Kidney (tissue), 14 donors: Measurements from ENCODE around the gene CUEDC1. TPM values are rescaled to one million over a fixed set of nuclear protein-coding genes. Genes with fewer than 3 reads are reported as not detected.

Source experiments
- DNase-seq, 5 donors: peaks; one replicate each; pipeline ENCODE4 v3.0.0-alpha.2; 2013 to 2020
- FAIRE-seq: peaks from 2 replicates; lab custom pipeline; 2012; peaks lifted over from hg19 to GRCh38; lab: Jason Lieb, UNC
- H3K27ac ChIP-seq, 2 donors: one replicate each; pipeline ENCODE4 v1.7.0; 2013; ENCODE audit warnings: low read depth in 2 of 2, low read length in 2 of 2, inconsistent platforms in 1 of 2
- H3K27me3 ChIP-seq: one replicate; pipeline ENCODE4 v1.7.1; 2013; ENCODE audit warnings: low read length, inconsistent platforms; ENCODE audit not compliant: control insufficient read depth, insufficient read depth
- H3K36me3 ChIP-seq, 3 donors: one replicate each; pipeline versions ENCODE4 v1.7.0 to v1.7.1; 2013; ENCODE audit warnings: low read length in 3 of 3, control low read depth in 1 of 3, inconsistent platforms in 1 of 3; ENCODE audit not compliant: insufficient read depth in 3 of 3, control insufficient read depth in 2 of 3
- H3K4me1 ChIP-seq, 3 donors: one replicate each; pipeline versions ENCODE4 v1.7.0 to v1.7.1; 2013; ENCODE audit warnings: low read length in 3 of 3, inconsistent platforms in 1 of 3, low read depth in 1 of 3; ENCODE audit not compliant: control insufficient read depth in 2 of 3, insufficient read depth in 2 of 3
- H3K4me3 ChIP-seq, 3 donors: one replicate each; pipeline versions ENCODE4 v1.7.0 to v1.8.1; 2013; ENCODE audit warnings: low read length in 3 of 3, control low read depth in 1 of 3, inconsistent platforms in 1 of 3
- H3K9ac ChIP-seq, 3 donors: one replicate each; pipeline versions ENCODE4 v1.7.0 to v1.7.1; 2013; ENCODE audit warnings: low read length in 3 of 3, control low read depth in 1 of 3, inconsistent platforms in 1 of 3
- H3K9me3 ChIP-seq, 3 donors: one replicate each; pipeline versions ENCODE4 v1.7.0 to v1.7.1; 2013; ENCODE audit warnings: low read length in 3 of 3, control low read depth in 1 of 3, inconsistent platforms in 1 of 3; ENCODE audit not compliant: control insufficient read depth in 2 of 3, insufficient read depth in 1 of 3
- CTCF ChIP-seq: IDR thresholded peaks from 3 replicates; pipeline ENCODE4 v1.5.1; 2012; ENCODE audit warnings: mild to moderate bottlenecking, moderate library complexity, borderline replicate concordance; ENCODE audit not compliant: insufficient read depth; ENCODE audit errors: extremely low read depth
- intact Hi-C: fragments of 100-400 bp; cut with DNase I; formaldehyde crosslinking; loops from one replicate; pipeline ENCODE4 v1.11.1; 2022
- polyA plus RNA-seq: library from polyadenylated mRNA; stranded (reverse); fragments of 350-450 nt; fragmentation: Illumina TruSeq; extraction: RNeasy Lipid Tissue Mini Kit (QIAGEN cat#74804); gene quantifications from one replicate; pipeline ENCODE4 v1.2.3, GENCODE V29; 2014; ENCODE audit warnings: low read depth, low replicate concordance; ENCODE audit not compliant: insufficient read depth
- total RNA-seq: library from RNA; stranded (reverse); fragmentation: NEBNext Ultra II Directional; extraction: Animal tissue kit (Norgen Biotek cat#: 25700); gene quantifications from one replicate; pipeline ENCODE4 v1.2.1, GENCODE V29; 2021
- donor health status: control.
- donor health status: control.
- donor health status: control.
- donor health status: control.
- donor health status: control.
- donor health status: DM: yes; HTN: yes; CAD: no.
- donor health status: Normal renal cell carcinoma (clear cell type).

Gene CUEDC1
- total and polyA plus RNA-seq, 2 donors from 2014 or later = 33.0 to 52.3 TPM

GRCh38 chr17:57892820-57893595, 62.2 kb downstream of the CUEDC1 start:
- DNase-seq (peak; percentile 82 to 94 (median 83)), FAIRE-seq (no peak)
- H3K4me1 ChIP-seq = peaks cover 3 to 53% (median 46%) of the 10 kb centered on the region in 3 donors
- H3K9me3 ChIP-seq = no peaks in the 10 kb centered on the region
- no peaks in the 10 kb centered on the region for H3K36me3 ChIP-seq
- peak overlapping the region in 2 of 3 donors; percentile 65 to 76 for H3K9ac ChIP-seq
- intact Hi-C loops = no loop called here
- H3K4me3 ChIP-seq = peak overlapping the region in 1 of 3 donors; percentile 37
- no peak for TF ChIP-seq CTCF
- H3K27ac ChIP-seq = peak overlapping the region; percentile 90 to 98
- H3K27me3 ChIP-seq = no peaks in the 10 kb centered on the region

- TF ChIP-seq CTCF = peak; percentile 97
- H3K9me3 ChIP-seq = no peaks in the 10 kb centered on the region
- peak overlapping the region; percentile 90 to 98 for H3K27ac ChIP-seq
- intact Hi-C loops = no loop called here
- H3K36me3 ChIP-seq = no peaks in the 10 kb centered on the region
- DNase-seq (peak; percentile 91 to 96 (median 93)), FAIRE-seq (no peak)
- peaks cover 3 to 52% (median 46%) of the 10 kb centered on the region in 3 donors for H3K4me1 ChIP-seq
- no peaks in the 10 kb centered on the region for H3K27me3 ChIP-seq
- peak overlapping the region in 2 of 3 donors; percentile 65 to 76 for H3K9ac ChIP-seq
- no peak overlapping the region for H3K4me3 ChIP-seq
Observed at GRCh38 chr17:57892146-57892819, 62.9 kb downstream of the CUEDC1 start.

- H3K4me3 ChIP-seq = no peak overlapping the region
- H3K27ac ChIP-seq = peak overlapping the region; percentile 90 to 98
- no peaks in the 10 kb centered on the region for H3K27me3 ChIP-seq
- H3K9me3 ChIP-seq = no peaks in the 10 kb centered on the region
- peak overlapping the region in 1 of 3 donors; percentile 49 for H3K9ac ChIP-seq
- DNase-seq = no peak
- intact Hi-C loops = no loop called here
- no peak for FAIRE-seq
- H3K4me1 ChIP-seq = peaks cover 3 to 52% (median 46%) of the 10 kb centered on the region in 3 donors
- TF ChIP-seq CTCF = no peak
- no peaks in the 10 kb centered on the region for H3K36me3 ChIP-seq
Observed at GRCh38 chr17:57890857-57891232, 64.4 kb downstream of the CUEDC1 start.
